HPDE6-E6E7 (cell line): ENCODE measurements around the gene IL18BP.

Experiments
- DNase-seq: peaks from one replicate; pipeline ENCODE4 v3.0.0; 2011; ENCODE audit warnings: missing footprints; ENCODE audit errors: extremely low spot score

Gene IL18BP

DNA sequence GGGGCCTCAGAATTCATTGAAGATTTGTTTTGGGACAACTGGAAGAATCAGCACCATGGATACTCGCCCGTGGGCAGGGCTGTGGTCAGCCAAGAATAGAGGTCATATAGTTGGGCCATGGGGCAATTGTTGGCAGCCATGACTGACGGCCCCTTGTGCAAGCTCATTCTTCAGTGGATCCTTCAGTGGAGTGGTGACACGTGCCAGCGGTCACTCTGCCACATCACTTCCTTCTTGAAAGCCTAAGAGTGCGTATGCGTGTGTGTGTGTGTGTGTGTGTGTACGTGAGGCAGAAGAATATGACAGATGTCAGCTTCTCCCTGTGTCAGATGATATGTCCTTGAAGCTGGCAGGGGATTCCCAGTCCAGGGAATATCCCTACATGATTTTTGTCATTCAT lies 1.8 kb upstream of the IL18BP start:
- DNase-seq = no peak

DNA sequence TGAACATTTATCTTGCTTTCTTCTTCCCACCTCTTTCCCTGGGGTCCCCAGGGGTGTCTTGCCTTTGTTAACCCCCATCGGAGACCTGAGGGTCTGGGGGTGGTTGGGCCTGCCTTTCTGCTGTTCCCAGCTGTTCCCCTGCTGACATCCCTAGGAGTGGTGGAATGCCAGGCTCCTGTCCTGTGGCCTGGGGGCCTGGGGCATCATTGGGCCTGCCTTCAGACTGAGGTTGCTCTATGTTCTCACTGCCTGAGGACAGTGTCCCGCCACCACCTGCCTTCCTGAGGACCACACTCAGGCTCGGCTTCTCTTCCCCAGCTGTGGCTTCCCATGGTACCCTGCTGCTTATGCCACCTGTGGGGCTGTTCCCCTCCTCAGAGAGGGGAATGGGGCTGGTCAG lies 1.1 kb upstream of the IL18BP start:
- no peak for DNase-seq

DNA sequence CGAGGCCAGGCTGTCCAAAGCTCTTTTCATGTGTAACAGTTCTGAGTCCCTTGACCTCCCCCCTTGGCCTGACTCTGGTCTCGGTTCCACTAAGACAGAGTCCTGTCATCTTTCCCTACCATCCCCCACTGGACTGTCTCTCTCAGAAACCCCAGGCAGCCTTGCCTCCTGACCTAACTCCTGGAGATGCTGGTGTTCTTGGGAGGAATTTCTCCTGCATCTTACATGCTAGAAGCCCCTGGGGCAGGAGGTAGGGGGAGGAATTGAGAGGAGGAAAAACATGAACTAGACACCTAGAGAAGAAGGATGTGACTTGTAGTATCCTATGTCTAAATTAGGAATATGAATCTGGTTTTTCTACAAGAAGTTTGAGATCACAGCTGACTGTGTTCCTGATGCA lies 648 bp upstream of the IL18BP start:
- DNase-seq = no peak

DNA sequence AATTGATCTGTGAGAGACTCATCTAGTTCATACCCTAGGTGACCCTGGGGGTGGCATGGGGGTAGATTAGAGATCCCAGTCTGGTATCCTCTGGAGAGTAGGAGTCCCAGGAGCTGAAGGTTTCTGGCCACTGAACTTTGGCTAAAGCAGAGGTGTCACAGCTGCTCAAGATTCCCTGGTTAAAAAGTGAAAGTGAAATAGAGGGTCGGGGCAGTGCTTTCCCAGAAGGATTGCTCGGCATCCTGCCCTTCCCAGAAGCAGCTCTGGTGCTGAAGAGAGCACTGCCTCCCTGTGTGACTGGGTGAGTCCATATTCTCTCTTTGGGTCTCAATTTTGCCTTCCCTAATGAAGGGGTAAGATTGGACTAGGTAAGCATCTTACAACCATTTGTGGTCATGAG lies 653 bp downstream of the IL18BP start:
- no peak for DNase-seq

DNA sequence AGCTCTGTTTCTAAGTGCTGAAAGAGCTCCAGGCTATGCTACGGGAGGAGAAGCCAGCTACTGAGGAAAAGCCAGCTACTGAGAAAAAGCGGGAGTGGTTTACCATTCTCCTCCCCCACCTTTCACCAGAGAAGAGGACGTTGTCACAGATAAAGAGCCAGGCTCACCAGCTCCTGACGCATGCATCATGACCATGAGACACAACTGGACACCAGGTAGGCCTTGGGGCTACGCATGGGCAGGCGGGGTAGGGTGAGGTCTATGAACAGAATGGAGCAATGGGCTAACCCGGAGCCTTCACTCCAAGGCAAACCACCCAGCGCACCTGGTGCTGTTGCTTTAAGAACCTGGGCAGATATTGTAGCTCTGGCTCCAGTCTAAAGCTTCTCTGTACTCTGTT lies 1.1 kb downstream of the IL18BP start:
- no peak for DNase-seq

DNA sequence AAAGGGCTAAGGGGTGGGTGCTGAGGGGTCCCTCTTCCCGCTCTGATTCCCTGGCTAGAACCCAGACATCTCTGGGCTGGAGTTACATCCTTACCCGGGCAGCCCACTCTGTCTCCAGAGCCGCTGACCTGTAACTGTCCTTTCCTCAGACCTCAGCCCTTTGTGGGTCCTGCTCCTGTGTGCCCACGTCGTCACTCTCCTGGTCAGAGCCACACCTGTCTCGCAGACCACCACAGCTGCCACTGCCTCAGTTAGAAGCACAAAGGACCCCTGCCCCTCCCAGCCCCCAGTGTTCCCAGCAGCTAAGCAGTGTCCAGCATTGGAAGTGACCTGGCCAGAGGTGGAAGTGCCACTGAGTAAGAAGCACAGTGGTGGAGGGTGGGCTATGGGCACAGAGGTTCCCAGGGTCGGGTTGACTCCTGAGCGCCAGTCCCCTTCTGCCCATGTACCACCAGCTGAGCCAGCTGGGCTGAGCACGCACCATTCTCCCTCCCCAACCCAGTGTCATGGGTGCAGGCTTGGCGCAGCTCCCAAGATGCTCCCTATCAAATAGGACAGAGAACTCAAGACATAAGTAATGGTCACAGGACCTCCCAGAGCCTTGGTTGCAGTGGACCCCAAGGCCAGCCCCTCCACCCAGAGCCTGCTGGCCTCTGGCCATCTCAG lies 1.6 kb downstream of the IL18BP start:
- no peak for DNase-seq

DNA sequence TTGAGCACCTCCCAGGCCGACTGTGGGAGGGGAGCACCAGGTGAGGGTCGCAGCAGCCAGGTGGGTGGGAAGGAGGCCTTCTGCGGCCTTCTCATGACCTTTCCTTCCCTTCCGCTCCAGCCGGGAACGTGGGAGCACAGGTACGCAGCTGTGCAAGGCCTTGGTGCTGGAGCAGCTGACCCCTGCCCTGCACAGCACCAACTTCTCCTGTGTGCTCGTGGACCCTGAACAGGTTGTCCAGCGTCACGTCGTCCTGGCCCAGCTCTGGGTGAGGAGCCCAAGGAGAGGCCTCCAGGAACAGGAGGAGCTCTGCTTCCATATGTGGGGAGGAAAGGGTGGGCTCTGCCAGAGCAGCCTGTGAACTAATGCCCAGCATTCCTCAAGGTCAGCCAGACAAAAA lies 2.6 kb downstream of the IL18BP start:
- DNase-seq = no peak

DNA sequence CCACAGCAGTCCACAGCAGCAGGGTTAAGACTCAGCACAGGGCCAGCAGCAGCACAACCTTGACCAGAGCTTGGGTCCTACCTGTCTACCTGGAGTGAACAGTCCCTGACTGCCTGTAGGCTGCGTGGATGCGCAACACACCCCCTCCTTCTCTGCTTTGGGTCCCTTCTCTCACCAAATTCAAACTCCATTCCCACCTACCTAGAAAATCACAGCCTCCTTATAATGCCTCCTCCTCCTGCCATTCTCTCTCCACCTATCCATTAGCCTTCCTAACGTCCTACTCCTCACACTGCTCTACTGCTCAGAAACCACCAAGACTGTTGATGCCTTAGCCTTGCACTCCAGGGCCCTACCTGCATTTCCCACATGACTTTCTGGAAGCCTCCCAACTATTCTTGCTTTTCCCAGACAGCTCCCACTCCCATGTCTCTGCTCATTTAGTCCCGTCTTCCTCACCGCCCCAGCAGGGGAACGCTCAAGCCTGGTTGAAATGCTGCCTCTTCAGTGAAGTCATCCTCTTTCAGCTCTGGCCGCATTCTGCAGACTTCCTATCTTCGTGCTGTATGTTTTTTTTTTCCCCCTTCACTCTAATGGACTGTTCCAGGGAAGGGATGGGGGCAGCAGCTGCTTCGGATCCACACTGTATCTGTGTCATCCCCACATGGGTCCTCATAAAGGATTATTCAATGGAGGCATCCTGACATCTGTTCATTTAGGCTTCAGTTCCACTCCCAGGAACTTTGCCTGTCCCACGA lies 3.3 kb downstream of the IL18BP start:
- no peak for DNase-seq

DNA sequence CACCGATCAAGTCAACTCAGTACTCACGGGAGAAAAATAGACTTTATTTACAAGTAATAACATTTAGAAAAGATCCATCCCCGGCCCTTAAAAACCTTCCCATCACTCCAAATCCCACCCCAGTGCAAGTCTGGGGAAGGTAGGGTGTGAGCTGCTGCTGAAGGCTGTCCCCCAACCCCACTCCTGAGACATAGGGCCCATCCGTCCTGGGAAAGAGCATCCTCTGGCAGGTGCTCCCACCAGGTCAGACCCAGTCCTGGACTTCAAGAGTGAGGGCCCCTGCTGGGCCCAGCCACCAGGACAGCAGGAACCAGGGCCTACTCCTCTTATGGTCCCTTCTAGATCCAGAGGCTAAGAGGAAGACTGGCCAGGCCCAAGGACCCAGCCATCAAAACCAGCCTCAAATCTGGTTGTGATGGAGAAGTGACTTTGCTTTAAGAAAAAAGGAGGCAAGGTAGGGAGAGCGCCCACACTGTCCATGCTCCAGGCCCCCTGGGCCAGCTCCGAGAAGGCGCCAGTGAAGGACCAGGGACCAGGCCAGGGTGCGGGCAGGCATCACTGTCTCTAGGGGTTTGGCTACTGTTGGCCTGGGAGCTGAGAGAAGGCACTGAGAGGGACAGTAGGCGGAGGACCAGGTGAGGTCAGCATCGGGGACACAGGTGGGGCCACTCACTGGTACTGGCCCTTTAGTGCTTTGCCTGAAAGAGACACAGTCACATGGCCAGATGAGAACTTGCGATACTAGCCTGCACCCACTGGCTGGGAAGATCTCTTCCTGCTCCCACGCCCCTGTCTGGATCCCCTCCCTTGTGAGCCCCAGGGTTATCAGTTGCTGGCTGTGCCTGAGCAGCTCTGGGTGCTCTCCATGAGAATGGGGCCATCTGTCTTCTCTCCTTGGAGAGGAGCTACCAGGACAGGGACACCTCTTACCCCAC lies 4.4 kb downstream of the IL18BP start:
- DNase-seq = no peak

DNA sequence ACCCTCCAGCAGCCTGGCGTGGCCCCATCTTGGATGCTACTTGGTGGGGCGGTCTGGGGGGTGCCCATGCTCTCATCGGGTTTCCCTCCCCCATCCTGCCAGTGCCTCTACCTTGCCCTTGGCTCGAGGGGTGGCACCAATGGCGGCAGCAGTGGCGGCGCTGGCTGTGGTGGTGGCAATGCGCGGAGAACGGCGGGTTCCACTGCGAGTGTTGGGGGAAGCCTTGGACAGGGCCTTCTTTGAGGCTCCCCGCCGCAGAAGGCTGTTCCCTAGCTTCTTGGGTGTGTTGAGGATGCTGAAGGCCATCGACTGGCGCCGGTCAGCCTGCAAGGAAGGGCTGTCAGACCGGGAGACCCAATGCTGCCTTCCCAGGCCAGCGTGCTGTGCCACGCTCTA lies 5.1 kb downstream of the IL18BP start:
- DNase-seq = no peak

DNA sequence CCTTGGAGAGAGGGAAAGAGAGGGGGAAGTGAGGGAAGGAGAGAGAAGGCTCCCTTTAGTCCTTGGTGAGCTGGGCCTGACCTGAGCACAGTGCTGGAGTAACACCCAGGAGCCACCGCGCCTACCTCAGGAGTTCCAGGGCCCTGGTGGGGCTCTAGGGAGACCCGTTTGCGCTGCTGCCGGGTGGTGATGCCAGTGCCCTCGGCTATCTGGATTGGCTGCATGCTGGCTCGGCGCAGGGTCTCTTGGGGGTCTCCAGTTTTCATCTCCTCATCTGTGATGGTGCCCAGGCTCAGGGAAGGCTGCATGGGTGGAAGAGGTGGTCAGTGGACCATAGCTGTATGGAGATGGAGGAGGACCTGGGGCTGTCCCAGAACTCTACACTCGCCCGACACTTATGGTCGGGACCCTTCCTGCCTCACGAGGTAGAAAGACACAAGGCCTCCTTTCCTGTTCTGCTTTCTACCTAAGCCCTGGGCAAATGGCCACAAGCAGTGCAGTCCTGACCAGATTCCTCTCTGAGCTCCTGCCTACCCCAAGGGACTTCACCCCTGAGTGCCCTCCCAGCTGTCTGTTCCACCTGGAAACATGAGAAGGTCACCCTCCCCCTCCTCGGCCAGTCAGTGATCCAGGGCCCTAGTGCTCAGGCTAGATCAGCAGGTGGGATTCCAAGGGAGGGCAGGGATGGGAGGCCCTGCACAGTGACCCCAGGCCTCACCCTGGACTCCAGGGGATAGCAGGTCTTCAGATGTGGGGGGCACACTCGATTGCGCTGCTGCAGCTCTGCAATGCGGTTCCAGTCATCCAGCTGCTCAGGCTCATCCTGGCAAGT lies 6.0 kb downstream of the IL18BP start:
- DNase-seq = no peak

DNA sequence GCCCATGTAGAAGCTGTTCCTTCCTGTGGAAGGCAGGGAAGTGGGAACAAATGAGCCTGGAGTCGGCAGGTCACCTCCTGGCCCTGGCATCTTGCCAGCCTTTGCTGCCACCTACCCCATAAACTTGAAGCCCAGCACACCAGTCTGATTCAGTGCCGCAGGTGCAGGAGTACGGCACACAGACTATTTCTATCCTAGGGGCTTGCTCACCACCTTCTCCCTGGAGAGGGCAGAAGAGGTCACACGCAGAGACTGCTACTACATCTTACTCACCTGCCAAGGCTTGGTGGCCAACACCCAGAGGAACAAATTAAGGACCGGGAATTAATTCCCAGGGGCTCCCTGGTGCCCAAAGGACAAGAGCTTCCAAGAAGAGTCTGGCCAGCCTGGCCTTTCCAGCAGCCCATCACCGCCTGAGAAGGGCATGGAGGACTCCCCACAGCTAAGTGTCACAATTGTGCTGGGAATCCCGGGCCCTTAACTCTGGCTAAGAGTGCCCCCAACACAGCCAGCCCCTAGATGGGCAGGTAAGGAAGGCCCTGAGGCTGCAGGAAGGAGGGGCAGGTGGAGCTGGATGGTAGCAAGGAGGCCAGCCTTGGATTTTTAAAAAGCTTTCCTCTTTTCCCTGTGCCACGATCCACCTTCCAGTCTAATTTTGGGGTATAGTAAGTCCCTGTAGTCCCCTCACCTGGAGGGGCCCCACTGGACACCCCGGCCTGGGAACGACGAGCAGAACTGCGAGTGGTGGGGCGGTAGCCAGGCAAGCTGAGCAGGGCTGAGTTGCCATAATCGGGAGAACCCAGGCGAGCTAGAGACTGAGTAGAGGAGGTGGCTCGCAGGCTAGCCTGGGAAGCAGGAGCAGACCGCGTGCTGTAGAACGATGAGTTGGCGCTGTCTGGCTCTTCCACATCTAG lies 6.9 kb downstream of the IL18BP start:
- no peak for DNase-seq

DNA sequence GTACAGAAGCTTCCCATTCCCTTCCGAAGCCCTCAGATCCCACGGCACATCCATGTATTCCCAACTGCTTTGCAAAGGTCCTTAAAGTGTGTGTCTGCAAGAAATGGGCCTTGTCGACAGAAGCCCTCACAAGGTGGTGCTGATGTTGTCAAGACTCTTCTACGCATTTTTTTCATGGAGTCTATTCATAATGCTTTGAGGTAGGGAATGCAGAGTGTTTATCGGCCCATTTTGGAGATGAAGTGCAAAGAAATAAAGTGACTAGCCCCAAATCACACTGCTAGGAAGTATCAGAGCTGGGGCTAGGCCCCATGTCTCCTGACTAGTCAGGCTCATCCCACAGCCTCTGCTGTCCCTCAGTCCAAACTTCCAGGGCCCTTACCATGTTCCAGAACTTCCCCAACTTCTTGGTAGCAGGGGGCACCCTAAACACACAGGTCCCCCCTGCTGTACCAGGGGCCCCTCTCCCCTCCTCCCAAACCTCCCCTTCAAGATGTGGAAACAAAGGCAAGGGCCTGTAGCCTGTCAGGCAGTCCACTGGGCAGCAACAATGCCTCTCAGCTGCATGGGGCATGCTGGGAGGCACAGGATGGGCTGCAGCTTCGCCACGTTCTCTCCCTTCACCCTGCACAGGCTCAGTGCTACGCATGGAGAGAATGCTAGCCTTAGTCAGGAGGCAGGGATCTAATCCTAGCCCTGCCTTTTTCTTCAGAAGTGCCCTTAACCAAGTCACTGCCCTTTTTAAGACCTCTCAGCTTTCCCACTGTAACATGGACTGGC lies 7.8 kb downstream of the IL18BP start:
- DNase-seq = no peak

DNA sequence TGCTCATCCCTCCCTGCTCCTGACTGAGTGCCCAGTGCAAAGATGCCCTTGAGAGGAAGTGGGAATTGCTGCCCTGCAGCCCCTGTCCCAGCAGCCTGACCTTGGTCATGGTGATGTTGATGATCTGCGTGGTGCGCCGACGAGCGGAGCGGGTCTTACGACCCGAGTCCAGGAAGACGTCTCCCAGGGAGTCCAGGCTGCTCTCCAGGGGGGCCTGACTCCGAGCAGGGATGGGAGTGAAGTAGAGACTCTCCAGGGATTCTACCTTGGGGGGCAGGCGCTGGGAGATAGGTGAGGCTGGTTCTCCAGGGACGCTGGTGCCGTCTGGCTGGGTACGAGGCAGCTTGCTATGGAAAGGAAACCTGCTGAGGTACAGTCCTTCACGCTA lies 8.4 kb downstream of the IL18BP start:
- no peak for DNase-seq

DNA sequence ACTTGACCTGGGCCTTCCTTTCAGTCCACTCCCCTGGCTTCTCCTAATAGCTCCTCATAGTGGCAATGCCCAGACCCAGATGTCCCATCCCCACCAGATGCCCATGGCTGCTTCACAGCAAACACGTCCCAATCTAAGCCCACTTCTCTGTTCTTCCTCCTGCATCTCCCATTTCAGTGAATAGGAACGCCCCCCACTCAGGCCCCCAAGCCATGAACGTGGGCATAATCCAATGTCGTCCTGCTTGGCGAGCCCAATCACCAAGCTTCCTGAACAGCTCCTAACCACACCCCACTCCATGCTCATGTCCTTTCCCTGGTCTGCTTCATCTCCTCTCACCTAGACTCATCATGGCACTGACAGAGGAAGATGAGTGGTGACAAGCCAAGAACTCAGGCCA lies 8.9 kb downstream of the IL18BP start:
- DNase-seq = no peak

DNA sequence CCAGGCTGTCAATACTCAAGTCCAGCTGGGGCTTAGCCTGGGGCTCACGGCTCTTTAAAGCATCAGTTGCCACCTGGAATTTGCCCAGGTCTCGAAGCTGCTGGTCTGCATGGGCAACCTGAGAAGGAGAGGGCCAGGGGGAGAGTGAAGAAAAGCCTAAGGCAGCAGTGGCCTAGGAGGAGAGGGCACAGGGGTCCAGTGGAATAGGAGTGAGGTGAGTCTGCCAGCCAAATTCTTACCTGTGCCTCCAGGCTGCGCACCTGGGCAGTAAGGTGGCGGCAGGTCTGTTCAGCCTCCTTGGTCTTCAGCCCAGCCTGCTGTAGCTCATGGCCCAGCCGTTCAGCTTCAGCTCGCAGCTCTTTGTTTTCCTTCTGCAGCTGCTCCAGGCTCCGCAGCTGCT lies 10.0 kb downstream of the IL18BP start:
- DNase-seq = no peak

DNA sequence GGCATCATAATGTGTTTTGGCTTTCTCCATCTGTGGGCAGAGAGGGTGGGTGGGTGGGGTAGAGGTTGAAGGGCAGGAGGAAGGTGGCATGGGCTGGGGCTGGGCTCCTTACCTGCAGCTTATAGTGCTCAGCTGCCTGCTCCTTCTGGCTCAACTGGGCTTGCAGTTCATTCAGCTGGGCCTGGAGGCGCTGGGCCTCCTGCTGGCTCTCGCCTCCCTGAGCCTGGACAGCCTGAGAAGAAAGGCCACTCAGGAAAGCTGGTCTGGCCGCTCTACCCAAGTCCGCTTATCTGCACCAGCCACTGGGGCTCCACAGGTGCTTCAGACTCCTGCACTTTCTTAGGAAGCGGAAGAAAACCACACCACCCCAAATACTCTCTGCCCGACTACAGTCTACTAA lies 10.4 kb downstream of the IL18BP start:
- no peak for DNase-seq

DNA sequence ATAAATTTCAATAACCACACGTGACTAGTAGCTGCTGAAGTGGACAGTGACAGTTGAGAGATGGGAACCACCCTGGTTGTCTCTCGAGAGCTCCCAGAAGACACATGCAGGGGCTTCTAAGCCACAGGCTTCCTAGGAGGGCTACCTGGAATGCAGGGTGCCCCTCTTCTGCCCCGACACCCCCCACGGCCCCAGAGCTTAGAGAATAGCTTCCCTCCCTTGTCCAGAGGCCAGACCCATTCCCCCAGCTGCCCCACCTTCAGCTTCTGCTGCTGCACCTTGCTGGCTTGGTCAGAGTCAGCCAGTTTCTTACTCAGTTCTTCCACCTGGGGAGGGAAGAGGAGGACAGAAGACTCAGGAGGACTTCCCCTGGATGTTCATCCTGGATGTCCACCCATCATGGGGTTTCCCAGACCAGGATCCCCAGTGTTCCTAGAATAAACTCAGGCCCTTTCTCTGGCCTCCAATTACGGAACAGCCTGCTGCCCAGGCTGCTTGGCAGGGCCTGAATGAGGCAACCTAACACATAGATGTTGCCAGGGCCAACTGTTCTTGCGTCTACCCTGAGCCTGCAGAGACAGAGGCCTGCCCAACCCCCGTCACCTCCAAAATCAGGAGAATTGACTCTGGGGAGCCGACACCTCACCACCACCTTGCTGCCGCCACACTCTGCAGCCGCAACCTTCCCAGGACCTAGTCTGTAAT lies 12.0 kb downstream of the IL18BP start:
- DNase-seq = no peak

DNA sequence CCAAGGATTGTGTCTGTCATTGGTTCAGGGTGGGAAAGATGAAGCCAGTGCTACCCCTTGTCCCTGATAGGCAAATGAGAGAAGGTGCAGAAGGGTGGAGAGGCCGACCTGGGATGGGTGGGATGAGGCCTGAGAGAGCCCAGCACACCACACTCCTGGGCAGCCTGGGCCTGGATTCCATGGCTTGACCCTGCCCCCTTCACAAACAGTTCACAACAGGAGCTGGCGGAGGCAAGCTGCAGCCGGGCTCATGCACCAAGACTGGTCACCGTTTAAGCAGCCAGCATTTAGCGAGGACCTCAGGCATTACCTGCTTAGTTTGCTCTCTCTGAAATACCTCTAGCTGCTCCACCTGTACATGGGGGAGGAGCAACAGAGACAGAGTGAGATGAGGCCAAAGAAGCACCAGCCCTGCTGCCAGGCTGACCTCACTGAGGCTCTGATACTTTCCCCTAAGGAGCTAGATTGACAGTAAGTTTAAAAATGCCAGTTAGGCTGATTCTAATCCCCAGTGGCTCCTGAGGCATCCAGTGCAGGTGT lies 13.5 kb downstream of the IL18BP start:
- DNase-seq = no peak
